Stimulated activated CD4-positive, alpha-beta T cell treated with anti-CD3 and anti-CD28 coated beads, Interleukin-1b, Interleukin-23, amount 100 ng/mL, for 1 hour (primary cell): ENCODE data around the gene AACS.
"Not testable (repeated sequence)": the region's sequence is repeated elsewhere in the genome, so short reads cannot be mapped to it uniquely, and the experiment has no call there.

Experiments
- DNase-seq, 2 donors: peaks; one replicate each; pipeline ENCODE4 v3.0.0-alpha.2; 2020; ENCODE audit warnings: low read depth in 2 of 2

The AACS gene

GRCh38 chr12:125124320-125124966 lies 59.2 kb downstream of the AACS start:
- DNase-seq = no peak

DNA sequence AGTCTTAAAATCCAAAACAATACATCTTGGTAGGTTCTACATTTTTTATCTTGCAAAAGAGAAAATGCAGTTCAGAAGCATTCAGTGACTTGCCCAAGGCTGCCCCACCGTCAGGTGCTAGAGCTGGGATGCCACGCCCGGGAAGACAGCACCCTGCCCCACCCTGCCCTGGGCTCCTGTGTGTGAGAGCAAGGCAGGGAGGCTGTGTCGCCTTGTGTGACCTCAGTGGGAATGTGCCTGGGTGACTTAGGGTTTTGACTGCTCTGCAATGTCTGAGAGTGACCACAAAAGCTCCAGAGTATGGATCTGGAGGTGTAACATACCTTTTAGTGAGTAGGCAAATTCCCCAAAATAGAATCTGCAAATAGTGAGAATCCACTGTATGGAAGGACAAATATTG lies 60.0 kb downstream of the AACS start:
- DNase-seq = no peak

GRCh38 chr12:125128439-125129178 lies 63.4 kb downstream of the AACS start:
- DNase-seq = no peak

DNA sequence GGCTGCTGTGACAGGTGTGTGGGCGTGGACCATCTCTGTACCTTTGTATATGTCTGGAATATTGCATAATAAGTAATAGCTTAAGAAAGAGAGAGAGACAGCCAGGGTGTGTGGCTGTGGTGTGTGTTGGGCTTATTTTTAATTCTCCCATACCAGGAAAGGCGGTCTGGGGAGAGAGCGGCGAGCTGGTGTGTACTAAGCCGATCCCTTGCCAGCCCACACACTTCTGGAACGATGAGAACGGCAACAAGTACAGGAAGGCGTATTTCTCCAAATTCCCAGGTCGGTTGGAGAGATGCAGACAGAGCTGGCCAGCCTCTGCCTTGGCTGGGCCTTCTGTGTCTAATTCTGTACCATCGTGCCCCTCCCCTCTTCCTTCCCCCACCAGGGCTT lies 63.9 kb downstream of the AACS start:
- no peak for DNase-seq

DNA sequence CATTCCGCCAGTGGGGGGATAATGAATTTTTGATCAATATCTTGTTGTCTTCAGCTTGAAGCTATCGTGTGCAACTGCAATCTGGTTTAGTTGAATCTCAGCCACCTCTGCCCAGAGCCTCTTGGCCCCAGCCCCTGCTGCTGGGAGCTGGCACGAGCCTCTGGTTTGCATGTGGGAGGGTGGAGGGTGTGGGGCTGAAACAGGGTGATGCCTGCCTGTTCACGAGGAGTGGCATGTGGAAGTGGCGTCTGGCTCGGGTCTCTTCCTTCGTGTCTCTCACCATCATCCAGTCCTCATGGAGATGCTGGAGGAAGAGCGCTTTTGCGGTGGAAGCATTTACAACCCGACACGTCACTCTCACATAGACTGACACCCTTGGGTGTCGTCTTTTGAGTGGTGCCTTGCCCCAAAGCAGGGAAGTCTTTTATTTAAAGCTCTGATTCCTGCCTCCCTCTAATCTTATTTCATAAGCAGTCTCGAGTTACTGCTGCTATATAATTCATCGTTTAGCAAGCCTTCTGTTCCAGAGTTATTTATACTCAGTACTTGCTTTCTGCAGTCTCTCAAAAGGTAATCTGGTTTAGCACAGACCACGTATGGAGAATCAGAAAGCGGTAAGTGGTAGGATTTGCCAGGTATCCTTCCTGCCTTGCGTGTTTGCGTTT lies 64.5 kb downstream of the AACS start:
- no peak for DNase-seq

GRCh38 chr12:125131958-125132357 lies 66.7 kb downstream of the AACS start:
- DNase-seq = no peak

DNA sequence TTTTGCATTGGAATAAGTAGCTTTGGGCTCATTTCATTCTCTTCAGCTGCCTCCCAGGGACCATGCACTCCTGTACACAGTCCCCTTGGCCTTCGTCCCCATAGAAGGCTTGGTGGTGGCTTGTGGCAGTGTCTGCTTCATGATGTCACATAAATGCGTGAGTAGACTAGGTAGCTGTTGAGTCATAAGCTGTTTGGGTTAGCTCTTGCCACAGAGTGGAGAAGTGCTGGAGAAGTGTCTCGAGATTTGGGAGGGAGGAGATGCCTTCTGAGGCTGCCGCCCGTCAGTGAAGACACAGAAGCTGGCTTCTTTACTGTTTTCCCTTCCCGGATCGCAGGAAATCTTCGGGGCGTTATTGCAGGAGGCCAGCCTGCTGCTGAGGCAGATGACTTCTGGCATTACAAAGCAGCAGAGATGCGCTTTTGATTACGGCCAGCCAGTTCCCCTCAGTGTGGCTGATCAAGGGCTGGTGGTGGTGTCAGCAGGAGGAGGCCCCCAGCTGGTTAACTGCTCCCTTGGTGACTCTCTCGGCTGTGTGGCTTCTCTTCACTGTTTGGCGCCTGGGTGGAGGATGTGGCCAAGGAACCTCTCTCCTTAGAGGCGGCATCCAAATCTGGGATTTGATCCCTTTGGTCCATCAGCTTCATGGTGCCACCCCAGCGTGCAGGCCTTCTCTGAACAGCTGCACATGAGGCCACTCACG lies 67.6 kb downstream of the AACS start:
- no peak for DNase-seq

GRCh38 chr12:125133616-125134015 lies 68.4 kb downstream of the AACS start:
- no peak for DNase-seq

- no peak for DNase-seq
These were observed 69.3 kb downstream of the AACS start for GRCh38 chr12:125134576-125134975.

DNA sequence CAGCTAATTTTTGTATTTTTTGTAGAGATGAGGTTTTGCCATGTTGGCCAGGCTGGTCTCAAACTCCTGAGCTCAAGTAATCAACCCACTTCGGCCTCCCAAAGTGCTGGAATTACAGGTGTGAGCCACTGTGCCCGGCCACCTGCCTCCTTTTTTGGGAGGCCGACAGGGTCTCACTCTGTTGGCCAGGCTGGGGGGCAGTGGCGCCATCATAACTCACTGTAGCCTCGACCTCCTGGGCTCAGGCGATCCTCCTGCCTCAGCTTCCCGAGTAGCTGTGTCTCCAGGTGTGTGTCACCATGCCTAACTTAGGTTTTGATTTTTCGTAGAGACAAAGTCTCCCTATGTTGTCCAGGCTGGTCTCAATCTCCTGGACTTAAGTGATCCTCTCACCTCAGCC lies 70.7 kb downstream of the AACS start:
- DNase-seq = no peak

DNA sequence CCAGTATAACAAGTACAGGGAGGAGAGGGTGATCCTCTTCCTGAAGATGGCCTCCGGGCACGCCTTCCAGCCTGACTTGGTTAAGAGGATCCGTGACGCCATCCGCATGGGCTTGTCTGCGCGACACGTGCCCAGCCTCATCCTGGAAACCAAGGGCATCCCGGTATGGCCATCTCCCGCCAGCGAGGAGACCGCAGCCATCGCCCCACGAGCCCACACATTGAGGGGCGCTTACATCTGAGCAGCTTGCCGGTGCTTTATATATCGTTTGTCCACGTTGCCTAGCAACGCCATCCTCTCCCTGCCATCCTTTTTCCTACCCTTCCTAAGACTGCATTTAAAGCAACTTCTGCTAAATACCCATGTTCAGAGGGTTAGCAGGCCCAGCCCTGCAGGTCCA lies 71.5 kb downstream of the AACS start:
- DNase-seq = no peak

DNA sequence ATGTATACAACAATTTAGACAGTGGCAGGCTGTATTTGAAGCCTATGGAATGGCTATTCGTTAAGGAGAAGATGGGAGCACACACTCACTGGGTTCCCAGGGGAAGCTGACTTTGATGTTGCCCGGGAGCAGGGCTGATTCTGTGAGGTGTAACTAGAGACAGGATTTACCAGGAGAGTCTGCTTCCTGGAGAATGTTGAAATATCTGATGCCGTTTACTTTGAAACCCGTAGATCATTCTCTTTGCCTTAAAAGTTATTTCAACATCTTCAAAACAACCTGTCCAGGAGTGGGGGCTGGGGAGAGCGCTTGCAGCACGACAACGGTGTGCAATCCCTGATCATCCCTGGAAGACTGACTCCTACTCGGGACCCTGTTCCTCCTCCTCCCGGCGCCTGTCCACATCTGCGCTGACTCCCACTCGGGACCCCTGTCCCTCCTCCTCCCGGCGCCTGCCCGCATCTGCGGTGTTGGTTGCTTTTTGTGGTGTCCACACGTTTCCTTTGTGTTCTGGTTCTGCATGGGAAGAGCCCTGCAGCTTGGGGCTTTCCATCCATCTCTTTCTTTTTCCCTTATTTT lies 72.6 kb downstream of the AACS start:
- no peak for DNase-seq

- no peak for DNase-seq
These were observed 75.3 kb downstream of the AACS start for GRCh38 chr12:125140279-125141209.

GRCh38 chr12:125141210-125141573 lies 76.0 kb downstream of the AACS start:
- DNase-seq = not testable (repeated sequence)

GRCh38 chr12:125142601-125143000 lies 77.4 kb downstream of the AACS start:
- DNase-seq = no peak

GRCh38 chr12:125143491-125143890 lies 78.3 kb downstream of the AACS start:
- no peak for DNase-seq

DNA sequence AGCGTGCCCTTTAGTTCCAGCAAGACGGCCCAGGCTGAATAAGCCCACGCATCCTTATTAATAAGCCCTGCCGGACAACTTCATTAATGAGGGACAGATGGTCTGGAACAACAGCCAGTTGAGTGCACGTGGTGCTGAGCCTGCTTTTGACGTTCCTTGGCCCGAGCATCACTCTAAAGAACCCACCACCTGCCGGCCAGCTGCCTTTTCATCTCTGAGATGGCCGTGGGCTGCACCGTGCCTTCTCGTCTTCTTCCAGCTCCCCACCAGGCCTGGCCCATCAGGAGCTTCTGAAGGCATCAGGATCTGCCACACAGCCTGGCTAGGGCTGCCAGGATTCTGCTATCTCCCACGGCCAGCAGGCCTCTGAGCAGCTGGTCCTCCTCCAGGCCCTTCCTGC lies 80.0 kb downstream of the AACS start:
- no peak for DNase-seq

GRCh38 chr12:125148316-125148715 lies 83.1 kb downstream of the AACS start:
- DNase-seq = no peak

GRCh38 chr12:125149160-125150108 lies 84.2 kb downstream of the AACS start:
- DNase-seq = no peak

DNA sequence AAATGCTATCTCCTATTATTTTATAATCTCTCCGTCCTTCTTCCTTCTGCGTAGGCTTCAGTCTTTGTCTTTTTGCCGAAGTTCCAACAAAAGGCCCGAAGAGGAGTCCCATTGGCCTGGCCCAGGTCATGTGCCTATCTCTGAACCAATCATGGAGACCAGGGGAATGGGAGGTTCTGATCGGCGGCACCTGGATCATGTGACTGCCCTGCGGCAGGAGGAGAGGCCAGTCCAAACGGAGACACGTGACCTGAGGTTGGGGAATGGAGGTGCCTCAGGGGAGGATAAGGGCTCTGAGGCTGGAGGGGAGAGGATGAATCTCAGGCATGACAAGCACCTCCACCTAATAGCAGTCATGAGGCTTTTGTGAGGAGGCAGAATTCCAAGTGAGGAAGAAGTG lies 86.0 kb downstream of the AACS start:
- DNase-seq = no peak
